Endothelial cell of umbilical vein (primary cell): Measurements from ENCODE around the gene SCYL2.

Source experiments
- EZH2 ChIP-seq: IDR thresholded peaks from 2 replicates; pipeline ENCODE4 v1.6.1; 2012; ENCODE audit warnings: borderline replicate concordance, low read depth, mild to moderate bottlenecking, moderate library complexity, low read length, inconsistent platforms; ENCODE audit not compliant: severe bottlenecking
- JUN ChIP-seq: IDR thresholded peaks from 2 replicates; pipeline ENCODE4 v1.6.1; 2011; ENCODE audit warnings: borderline replicate concordance, low read depth; ENCODE audit not compliant: insufficient read length, insufficient read depth
- MYC ChIP-seq: IDR thresholded peaks from one replicate; pipeline ENCODE4 v1.6.1; 2011; ENCODE audit warnings: mild to moderate bottlenecking, low read depth, low read length
- POLR2AphosphoS5 ChIP-seq: IDR thresholded peaks from 2 replicates; pipeline ENCODE4 v1.6.1; 2012; ENCODE audit warnings: low read depth, mild to moderate bottlenecking, control low read depth, low read length, moderate library complexity; ENCODE audit not compliant: insufficient read depth
- TF ChIP-seq, protein P1 (sequence below), 2 donors: IDR thresholded peaks; 1 replicate in 1 of 2; 2 replicates in 1 of 2; pipeline ENCODE4 v1.5.1; 2011; ENCODE audit warnings: low read length in 2 of 2, mild to moderate bottlenecking in 2 of 2, moderate library complexity in 2 of 2, control low read depth in 1 of 2, inconsistent platforms in 1 of 2, low read depth in 1 of 2; ENCODE audit not compliant: insufficient read depth in 1 of 2; ENCODE audit errors: extremely low read depth in 1 of 2
- TF ChIP-seq, protein P2 (sequence below): IDR thresholded peaks from 2 replicates; pipeline ENCODE4 v1.6.1; 2011; ENCODE audit not compliant: insufficient read depth, insufficient read length

DNA sequence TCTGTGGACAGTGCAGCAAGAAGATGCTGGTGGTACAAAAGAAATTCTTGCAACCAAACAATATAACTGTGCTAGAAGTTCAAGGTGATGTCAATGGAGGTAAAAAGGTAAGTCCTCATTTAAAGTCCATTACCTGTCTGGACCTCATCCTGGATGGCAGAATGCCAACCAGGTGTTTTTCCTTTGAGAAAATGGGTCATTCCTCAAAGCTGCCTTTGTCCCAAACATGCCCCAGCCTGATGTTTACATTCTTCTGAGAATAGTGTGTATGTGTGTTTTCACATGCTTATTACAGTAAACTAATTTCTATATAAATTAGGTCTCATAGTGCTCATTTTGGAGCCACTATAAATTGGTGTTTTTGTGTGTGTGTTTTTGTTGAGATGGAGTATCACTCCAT, 41.5 kb upstream of the SCYL2 start:
- TF ChIP-seq, protein P1, sequence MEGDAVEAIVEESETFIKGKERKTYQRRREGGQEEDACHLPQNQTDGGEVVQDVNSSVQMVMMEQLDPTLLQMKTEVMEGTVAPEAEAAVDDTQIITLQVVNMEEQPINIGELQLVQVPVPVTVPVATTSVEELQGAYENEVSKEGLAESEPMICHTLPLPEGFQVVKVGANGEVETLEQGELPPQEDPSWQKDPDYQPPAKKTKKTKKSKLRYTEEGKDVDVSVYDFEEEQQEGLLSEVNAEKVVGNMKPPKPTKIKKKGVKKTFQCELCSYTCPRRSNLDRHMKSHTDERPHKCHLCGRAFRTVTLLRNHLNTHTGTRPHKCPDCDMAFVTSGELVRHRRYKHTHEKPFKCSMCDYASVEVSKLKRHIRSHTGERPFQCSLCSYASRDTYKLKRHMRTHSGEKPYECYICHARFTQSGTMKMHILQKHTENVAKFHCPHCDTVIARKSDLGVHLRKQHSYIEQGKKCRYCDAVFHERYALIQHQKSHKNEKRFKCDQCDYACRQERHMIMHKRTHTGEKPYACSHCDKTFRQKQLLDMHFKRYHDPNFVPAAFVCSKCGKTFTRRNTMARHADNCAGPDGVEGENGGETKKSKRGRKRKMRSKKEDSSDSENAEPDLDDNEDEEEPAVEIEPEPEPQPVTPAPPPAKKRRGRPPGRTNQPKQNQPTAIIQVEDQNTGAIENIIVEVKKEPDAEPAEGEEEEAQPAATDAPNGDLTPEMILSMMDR (IDR thresholded peaks at IDR 0.05; ENCODE audit: extremely low read depth in 1 of 2, insufficient read depth in 1 of 2, low read depth in 1 of 2, low read length in 2 of 2): no peak
- no peak for TF ChIP-seq POLR2AphosphoS5
- no peak for TF ChIP-seq JUN
- TF ChIP-seq, protein P2, sequence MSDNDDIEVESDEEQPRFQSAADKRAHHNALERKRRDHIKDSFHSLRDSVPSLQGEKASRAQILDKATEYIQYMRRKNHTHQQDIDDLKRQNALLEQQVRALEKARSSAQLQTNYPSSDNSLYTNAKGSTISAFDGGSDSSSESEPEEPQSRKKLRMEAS: no peak
- TF ChIP-seq EZH2: no peak
- TF ChIP-seq MYC: no peak
